Esophagus mucosa (tissue), 1 donor: ENCODE data around the gene TUBGCP3. TPM values are rescaled to one million over a fixed set of nuclear protein-coding genes. Genes with fewer than 3 reads are reported as not detected.

Experiments used
- ATAC-seq: fragments of 200-7000 bp; cut with Tn5 transposase; one replicate; pipeline ENCODE4 v1.9.1; 2020
- total RNA-seq: library from RNA; stranded (reverse); gene quantifications from one replicate; pipeline ENCODE4 v1.2.4, GENCODE V29; 2023
- donor health status: DM: yes; HTN: yes; CAD: no.

The TUBGCP3 gene
- total RNA-seq, 1 donor from 2014 or later, result 20.6 TPM

DNA sequence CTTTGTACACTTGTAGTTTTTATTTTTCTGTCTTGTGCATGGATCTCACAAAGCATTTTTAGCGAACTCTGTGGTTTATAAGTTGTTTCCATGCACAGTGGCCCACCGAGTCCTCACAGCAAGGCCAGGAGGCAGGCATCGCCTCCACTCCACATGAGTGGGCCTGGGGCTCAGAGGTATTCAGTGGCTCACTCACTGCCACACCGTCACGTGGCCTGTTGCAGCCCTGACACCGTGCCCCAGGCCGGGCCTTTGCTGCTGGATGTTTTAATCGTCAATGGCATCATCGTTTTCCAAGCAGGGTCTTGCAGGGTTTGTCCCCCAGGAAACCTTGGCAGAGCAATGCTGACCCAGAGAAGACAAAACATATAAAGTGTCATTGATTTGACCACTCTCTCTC lies 152.0 kb downstream of the TUBGCP3 start:
- no peak for ATAC-seq

Other genes starting within 250 kb of the TUBGCP3 start
- not detected for gene SPACA7, start 211.8 kb downstream of the TUBGCP3 start, total RNA-seq
- 16.7 TPM for gene ATP11A, start 101.9 kb upstream of the TUBGCP3 start, total RNA-seq